Measurements from ENCODE around the gene HNRNPUL1. TPM values are rescaled to one million over a fixed set of nuclear protein-coding genes. Genes with fewer than 3 reads are reported as not detected.
A peak's percentile ranks its signal among the peaks of the same experiment; 100 is the strongest.

HNRNPUL1 gene
- total and polyA plus RNA-seq, 9 of the 15 experiments (the other 6 are each of a cell fraction or from before 2014, with no cell fraction given), result 7.3 to 211 (median 85.0) TPM

- no peak for TF ChIP-seq DLX4 (CRISPR knock-in tag; IDR thresholded peaks at IDR 0.05)
- TF ChIP-seq HMGN3 (IDR thresholded peaks at IDR 0.05; ENCODE audit: borderline replicate concordance, extremely low read depth, insufficient read length, low read depth, low read length), result peak; percentile 97
- TF ChIP-seq GABPB2 (CRISPR knock-in tag; conservative IDR thresholded peaks at IDR 0.05), result no peak
- TF ChIP-seq ZKSCAN3 (CRISPR knock-in tag; IDR thresholded peaks at IDR 0.05), result no peak
- TF ChIP-seq ARID1B (IDR thresholded peaks at IDR 0.05), result peak; percentile 65
- no peak for TF ChIP-seq TFE3 (CRISPR knock-in tag; IDR thresholded peaks at IDR 0.05)
- no peak for TF ChIP-seq ZNF444 (CRISPR knock-in tag; IDR thresholded peaks at IDR 0.05)
- TF ChIP-seq RFX7 (CRISPR knock-in tag; IDR thresholded peaks at IDR 0.05), result no peak
- peak; percentile 96 for TF ChIP-seq ZNF830 (CRISPR knock-in tag; IDR thresholded peaks at IDR 0.05)
- peak; percentile 80 for TF ChIP-seq BRD9 (IDR thresholded peaks at IDR 0.05; ENCODE audit: low read depth, partially characterized antibody)
- TF ChIP-seq TEAD1 (CRISPR knock-in tag; IDR thresholded peaks at IDR 0.05), result peak; percentile 23 to 89; a peak in 2 of 4 replicates
- TF ChIP-seq HNRNPH1 (optimal IDR thresholded peaks at IDR 0.05; ENCODE audit: low read depth, low read length), result no peak
- peak; percentile 75 for TF ChIP-seq NR2C1 (IDR thresholded peaks at IDR 0.05)
- peak; percentile 71 for TF ChIP-seq NR2C1 (tag; IDR thresholded peaks at IDR 0.05)
- TF ChIP-seq TEAD2 (tag; IDR thresholded peaks at IDR 0.05), result no peak
- no peak for TF ChIP-seq NCOA6 (IDR thresholded peaks at IDR 0.05)
- TF ChIP-seq SNIP1 (IDR thresholded peaks at IDR 0.05; ENCODE audit: low read depth), result no peak; the same call in 1 of the 2 replicates
- no peak for TF ChIP-seq STAT5B (CRISPR knock-in tag; IDR thresholded peaks at IDR 0.05)
- TF ChIP-seq GTF2B (IDR thresholded peaks at IDR 0.05; ENCODE audit: extremely low read depth, insufficient read length), result no peak
- no peak for TF ChIP-seq ZBTB5 (IDR thresholded peaks at IDR 0.05)
- no peak for TF ChIP-seq ELK1 (CRISPR knock-in tag; IDR thresholded peaks at IDR 0.05)
Measured at GRCh38 chr19:41310033-41310831, 46.1 kb downstream of the HNRNPUL1 start, which contains the start of gene CCDC97 (continued).

All from K562 (cell line).